NCI-H2227 (cell line): ENCODE measurements around the gene TOMM20L.
"Not testable (repeated sequence)": the region's sequence is repeated elsewhere in the genome, so short reads cannot be mapped to it uniquely, and the experiment has no call there.

Source experiments
- DNase-seq: peaks from one replicate; lab custom pipeline; 2025; ENCODE audit not compliant: unreplicated experiment; lab: John Stamatoyannopoulos, UW

TOMM20L gene

GRCh38 chr14:58395812-58396788 lies at the start of gene TOMM20L:
TOMM20L (plus strand) TSS chr14:58395930; CDS start chr14:58395958, 28 bp downstream.
- peak; percentile 83 for DNase-seq

DNA sequence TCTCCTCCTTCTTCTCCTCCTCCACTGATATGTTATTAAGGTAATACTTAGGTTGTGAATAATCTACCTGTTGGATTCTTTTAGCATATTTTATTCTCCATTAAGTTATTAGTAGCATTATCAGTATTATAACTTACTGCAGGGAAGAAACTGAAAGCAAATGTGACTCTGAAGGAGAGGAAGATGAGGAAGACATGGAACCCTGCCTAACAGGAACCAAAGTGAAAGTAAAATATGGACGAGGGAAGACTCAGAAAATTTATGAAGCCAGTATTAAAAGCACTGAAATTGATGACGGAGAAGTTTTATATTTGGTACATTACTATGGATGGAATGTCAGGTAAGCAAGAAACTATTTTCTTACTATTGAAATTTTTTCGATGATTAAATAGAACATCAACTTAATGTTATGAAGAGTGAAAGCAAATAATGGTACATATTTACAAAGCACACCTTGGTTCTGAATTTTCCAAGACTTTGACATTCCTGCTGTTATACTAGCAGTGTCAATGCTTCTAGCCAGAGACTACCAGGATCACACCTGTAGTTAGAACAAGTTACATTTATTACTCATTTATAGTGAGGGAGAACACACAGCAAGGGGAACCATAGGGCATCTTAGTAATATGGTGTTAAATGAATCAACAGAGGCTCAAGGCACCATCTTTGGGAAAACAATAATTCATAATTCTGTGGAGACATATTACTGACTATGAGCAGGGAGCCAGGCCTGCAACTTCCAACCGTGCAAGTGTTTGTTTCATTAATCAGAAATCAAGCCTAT lies 42.0 kb upstream of the TOMM20L start:
- no peak for DNase-seq

- no peak for DNase-seq
These were observed 40.9 kb upstream of the TOMM20L start for GRCh38 chr14:58354808-58355207.

DNA sequence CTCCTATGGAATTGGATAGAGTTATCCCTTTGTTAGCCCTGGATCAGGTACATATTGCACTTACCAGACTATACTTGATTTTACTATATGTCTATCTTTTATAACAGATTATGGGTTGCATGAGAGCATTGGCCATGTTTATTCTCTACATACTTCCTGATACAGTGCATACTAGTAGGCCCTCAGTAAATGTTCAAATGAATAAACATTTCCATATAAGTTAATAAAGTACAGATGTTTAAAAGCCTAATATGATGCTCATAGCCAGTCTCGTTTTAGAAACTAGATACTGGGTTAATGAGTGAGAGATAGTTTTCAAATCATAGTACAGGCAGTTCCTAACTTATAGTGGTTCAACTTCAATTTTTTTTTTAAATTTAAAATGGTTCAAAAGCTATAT lies 39.5 kb upstream of the TOMM20L start:
- no peak for DNase-seq

DNA sequence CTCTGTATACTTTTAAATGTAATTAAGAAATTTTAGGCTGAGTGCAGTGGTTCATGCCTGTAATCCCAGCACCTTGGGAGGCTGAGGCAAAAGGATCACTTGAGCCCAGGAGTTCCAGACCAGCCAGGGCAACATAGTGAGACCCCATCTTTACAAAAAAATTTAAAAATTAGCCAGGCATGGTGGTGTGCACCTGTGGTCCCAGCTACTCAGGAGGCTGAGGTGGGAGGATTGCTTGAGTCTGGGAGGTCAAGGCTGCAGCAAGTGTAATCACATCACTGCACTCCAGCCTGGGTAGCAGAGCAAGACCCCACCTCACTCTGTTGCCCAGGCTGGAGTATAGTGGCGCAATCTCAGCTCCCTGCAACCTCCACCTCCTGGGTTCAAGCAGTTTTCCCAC lies 33.5 kb upstream of the TOMM20L start:
- DNase-seq = not testable (repeated sequence)

- DNase-seq = peak; percentile 37
These were observed 32.8 kb upstream of the TOMM20L start for GRCh38 chr14:58362798-58363412.

DNA sequence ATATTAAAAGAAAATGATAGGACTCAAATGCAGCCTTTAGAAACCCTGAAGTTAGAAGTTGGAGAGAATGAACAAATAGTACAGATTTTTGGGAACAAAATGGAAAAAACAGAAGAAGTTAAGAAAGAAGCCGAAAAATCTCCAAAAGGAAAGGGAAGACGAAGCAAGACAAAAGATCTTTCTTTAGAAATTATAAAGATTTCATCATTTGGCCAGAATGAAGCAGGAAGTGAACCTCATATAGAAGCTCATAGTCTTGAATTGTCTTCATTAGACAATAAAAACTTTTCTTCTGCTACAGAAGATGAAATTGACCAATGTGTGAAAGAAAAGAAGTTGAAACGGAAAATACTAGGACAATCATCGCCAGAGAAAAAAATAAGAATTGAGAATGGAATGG lies 31.4 kb upstream of the TOMM20L start:
- no peak for DNase-seq

GRCh38 chr14:58367296-58367695 lies 28.4 kb upstream of the TOMM20L start:
- DNase-seq = no peak

DNA sequence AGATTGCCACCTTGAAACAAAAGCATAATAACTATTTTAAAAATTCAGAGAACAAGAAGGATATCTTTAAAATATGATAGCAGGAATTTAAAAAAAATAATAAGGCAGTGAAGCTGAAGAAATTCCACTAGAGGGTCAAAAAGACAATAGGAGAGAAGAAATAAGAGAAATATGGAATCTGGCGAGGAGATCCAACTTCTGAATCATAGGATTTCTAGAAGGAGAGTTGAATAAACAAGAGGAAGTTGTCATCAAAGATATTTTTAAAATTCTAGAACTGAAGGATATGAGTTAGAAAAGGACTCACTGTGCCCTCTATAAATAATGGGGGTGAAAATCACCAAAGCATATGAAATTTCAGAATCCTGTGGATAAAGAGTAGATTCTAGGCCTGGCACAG lies 26.8 kb upstream of the TOMM20L start:
- no peak for DNase-seq

DNA sequence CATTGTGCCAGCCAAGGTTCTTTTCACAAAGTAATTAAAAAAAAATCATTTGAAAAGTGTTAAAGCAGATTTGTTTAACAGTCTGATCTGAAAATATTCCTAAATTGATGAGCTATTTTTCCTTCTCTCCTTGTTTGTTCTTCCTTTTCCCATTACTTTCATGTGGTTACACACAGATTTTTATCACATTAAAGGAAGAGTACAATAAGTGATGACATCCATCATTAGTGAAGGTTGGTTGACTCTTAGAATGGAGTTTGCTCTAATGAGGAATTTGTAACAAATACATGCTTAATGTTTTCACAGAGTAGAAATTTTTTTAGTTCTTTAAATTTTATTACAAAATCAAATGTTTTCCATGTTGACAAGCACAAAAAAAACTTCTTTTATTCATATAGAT lies 18.9 kb upstream of the TOMM20L start:
- DNase-seq = no peak

- no peak for DNase-seq
These were observed 4.9 kb upstream of the TOMM20L start for GRCh38 chr14:58390830-58391229.

DNA sequence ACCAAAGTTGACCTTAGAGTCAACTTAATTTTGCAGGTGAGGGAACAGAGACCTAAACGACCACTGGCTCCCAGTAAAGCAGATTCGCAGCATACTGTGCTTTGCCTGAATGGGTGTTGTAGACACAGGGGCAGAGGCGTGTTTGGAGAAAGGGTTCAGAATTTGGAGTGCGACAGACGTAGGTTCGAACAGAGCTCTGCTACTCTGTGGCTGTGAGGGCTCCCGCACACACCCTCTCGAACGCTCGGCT lies 243 bp upstream of the TOMM20L start:
- DNase-seq = no peak

GRCh38 chr14:58397156-58397555 lies 1.4 kb downstream of the TOMM20L start:
- DNase-seq = no peak

- no peak for DNase-seq
These were observed 2.8 kb downstream of the TOMM20L start for GRCh38 chr14:58398495-58398894.

- DNase-seq = no peak
These were observed 3.2 kb downstream of the TOMM20L start for GRCh38 chr14:58398895-58399294.

DNA sequence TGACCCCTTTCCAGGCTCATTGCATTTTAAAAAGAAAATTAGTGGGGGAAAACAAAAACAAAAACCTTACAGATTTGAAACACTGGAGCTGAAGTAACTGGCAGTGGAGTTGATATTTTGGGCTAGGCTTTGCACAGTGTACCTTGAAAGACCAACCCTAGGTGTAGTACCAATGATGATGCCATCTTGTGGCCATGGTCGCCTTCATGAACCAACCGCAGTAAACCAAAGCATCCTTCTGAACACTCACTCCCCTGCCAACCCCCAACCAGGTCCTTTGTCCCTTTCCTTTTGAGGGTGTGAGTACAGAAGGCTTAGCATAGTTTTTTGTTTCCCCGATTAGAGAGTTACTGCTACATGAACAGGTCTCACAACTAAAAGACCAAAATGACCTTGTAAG lies 5.9 kb downstream of the TOMM20L start:
- no peak for DNase-seq

DNA sequence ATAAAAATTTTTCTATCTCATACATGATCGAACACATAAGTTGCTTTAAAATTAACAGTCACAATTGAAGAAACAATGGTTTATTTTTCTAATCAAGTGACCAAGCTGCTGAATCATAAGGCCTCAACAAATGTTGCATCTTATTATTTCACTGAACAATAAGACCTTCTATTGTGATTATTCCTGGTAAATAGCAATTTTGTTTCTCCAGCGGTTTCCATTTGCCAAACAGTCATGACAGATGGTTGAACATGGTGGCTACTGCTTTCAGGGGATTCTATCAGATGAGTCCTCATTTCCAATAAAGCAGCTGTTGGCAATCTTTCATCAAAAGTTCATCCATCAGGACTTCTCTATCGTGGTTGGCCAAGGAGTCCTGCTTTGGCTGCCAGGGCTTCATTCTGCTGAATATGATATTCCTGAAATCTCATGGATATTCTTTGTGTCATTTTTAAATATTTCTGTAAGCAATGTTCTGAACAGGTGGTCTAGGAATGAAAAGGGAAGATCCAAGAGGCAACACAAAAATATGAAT lies 13.0 kb downstream of the TOMM20L start:
- DNase-seq = no peak

DNA sequence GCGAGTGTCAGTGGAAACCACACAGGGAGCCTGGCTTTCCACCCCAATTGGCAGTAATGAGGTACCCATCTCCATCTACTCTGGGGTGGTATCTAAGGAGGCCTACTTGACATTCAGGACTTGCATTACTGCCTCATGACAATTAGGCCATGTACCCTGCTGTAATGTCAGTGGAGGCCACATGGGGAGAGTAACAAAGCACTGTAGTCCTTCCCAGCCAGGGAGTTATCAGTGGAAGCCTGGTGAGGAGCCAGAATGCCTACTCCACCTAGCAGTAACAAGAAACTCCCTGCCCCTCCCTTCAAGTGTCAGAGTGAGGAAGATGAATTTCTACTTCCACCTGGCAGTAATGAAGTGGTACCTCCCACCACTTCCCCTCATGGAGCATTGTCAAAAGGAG lies 19.1 kb downstream of the TOMM20L start:
- DNase-seq = no peak

- DNase-seq = no peak
These were observed 20.2 kb downstream of the TOMM20L start for GRCh38 chr14:58415636-58416547.

- not testable (repeated sequence) for DNase-seq
These were observed 21.2 kb downstream of the TOMM20L start for GRCh38 chr14:58416934-58417333.
